ENCODE measurements around the gene RCOR1.

DNA sequence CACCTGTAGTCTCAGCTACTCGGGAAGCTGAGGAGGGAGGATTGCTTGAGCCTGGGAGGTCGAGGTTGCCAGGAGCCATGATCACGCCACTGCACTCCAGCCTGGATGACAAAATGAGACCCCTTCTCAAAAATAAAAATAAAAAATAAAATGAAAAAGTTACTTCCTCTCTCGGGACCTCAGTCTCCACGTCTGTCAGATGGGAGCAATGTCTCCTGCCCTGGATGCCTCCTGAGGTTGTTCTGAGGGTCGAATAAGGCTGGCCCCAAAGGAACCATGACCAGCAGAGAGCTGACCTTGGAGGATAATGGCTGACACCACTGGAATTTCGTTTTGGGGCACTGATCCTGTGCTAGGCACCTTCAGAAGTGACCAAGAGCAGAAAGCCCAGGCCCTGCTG is 13.6 kb upstream of the RCOR1 start:
- TF ChIP-seq CTCF (IDR thresholded peaks at IDR 0.05) (no peak), POLR2A (IDR thresholded peaks at IDR 0.05) (no peak)
